Endometrium (tissue), 2 donors: ENCODE results near the gene ARF3.
"Not testable (repeated sequence)": the region's sequence is repeated elsewhere in the genome, so short reads cannot be mapped to it uniquely, and the experiment has no call there.

ENCODE experiments used
- FAIRE-seq: peaks from 2 replicates; lab custom pipeline; 2012; peaks lifted over from hg19 to GRCh38; lab: Jason Lieb, UNC
- donor health status: control.
- donor health status: control.

Gene ARF3

GRCh38 chr12:48929551-48929950 lies 27.7 kb downstream of the ARF3 start:
- FAIRE-seq, result no peak

GRCh38 chr12:48927261-48927660 lies 30.0 kb downstream of the ARF3 start:
- FAIRE-seq, result no peak

GRCh38 chr12:48925304-48926011 lies 31.8 kb downstream of the ARF3 start, which contains the start of gene FKBP11:
Gene FKBP11, minus strand, starts transcription at chr12:48925492. Its CDS starts 64 bp downstream, at chr12:48925428.
- no peak for FAIRE-seq

DNA sequence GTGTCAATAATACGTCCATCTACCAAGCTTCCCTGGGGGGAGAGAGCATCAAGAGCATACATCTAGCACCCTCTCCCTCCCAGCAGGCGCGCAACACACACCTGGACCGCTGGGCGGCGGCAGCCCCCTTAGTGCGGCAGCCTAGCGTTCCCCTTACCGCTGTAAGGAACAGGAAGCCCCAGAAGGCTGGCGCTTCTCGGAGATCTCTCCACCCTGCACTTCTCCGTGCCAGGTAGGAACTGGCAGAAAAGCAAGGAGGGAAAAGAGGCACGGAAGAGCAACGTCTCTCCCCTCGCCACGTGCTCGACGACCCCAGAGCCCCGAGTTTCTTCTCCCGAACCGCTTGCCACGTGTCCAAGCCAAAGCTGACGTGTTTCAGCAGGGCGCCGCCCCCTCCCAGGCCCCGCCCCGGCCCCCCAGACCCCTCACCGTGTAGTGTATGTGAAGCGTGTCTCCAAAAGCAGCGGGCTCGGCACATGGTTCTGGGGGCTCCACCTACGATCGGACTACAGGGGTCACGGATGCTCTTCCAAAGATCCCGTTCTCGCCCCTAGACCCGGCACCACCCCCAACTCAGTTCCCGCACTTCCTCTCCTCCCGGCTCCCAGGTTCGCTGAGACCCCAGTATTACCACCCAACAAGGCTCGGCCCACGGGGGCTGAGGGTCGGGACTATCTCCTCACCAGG lies 32.5 kb downstream of the ARF3 start:
- FAIRE-seq, result no peak

DNA sequence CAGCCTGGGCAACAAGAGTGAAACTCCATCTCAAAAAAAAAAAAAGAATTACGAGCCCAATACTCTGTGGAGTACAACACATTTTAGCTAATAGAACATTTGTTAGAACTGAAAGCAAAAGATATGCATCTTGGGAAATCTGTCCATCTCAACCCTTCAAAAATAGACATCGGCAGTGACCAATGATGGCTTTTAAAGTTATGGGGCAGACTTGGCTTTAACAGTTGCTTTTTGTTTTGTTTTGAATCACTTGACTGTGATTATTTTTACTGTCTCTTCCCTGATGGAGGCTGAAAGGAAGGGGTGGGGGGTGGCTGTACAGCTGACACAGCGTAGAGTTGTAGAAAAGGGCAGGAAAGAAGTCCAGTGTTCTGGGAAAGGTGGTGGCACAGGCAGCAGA lies 34.2 kb downstream of the ARF3 start:
- FAIRE-seq, result no peak

DNA sequence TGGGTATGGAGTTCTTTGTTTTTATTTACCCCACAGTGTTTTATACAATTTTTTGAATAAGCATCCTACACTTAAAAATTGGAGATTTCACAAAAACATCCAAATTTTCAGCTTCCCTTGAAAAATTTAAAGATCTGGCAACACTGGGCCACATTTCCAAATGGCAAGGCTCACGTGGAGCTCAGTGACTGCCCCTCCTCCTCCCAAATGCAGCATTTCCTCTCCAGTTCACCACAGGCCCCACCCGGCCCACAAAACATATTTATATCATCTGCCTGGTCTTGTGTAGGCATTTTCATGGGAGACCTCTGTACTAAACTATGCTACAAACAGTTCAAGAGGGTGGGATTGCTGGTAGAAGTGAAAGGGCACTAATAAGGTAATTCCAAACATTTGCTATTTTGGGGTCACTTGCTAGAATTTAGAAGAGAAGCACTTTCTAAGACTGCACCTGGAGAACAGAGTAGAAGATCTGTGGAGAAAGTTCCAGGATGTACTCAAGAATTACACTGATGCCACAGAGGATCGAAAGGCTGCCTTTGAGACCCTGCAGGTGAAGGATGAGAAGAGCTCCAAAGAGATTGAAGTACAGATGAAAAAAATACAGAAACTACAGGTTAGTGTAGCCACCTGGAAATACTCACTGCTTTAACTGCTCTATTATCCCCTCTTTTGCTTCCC lies 39.3 kb downstream of the ARF3 start:
- FAIRE-seq, result no peak

DNA sequence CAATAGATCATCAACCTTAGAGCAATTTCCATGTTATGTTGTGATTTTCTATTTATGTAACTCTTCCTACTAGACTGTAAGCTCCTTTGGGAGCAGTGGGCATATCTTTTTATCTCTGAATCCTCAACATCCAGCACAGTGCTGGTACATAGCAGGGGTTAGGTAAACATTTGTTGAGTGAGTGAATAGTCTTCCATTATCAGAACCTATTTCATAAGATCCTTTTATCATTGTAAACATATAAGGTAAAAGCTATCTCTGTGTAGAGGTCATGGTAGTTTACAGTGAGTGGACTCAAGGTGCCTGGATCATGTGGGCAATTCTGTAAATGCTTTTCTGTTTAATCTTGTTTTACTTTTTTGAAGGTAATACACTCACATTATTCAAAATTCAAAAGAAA lies 47.1 kb downstream of the ARF3 start:
- no peak for FAIRE-seq

GRCh38 chr12:48909698-48910097 lies 47.6 kb downstream of the ARF3 start:
- FAIRE-seq, result not testable (repeated sequence)

- FAIRE-seq, result no peak
Measured at GRCh38 chr12:48907245-48907644, 50.0 kb downstream of the ARF3 start.

- FAIRE-seq, result no peak
Measured at GRCh38 chr12:48903982-48904411, 53.3 kb downstream of the ARF3 start.

DNA sequence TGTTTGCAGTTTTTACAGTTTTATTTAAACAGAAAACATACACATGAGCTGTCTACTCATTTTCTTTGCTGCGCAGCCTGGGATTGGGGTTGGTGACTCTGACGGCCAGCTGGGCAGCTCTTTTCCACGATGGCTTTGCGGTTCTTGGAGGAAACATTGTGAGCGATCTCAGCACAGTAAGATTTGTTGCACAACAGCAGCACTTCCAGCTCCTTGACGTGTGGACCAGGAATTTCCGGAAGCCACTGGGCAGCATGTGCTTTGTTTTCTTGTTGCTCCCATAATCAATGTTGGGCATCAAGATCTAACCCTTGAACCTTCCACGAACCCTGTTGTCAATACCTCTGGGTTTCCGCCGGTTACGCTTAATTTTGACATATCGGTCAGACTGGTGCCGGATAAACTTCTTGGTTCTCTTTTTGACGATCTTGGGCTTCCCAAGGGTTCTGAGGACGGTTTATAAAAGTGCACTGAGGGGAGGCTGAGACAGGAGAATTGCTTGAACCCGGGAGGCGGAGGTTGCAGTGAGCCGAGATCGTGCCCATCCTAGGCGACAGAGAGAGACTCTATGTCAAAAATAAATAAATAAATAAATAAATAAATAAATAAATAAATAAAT lies 53.8 kb downstream of the ARF3 start:
- FAIRE-seq, result no peak

GRCh38 chr12:48901278-48901677 lies 56.0 kb downstream of the ARF3 start:
- no peak for FAIRE-seq

DNA sequence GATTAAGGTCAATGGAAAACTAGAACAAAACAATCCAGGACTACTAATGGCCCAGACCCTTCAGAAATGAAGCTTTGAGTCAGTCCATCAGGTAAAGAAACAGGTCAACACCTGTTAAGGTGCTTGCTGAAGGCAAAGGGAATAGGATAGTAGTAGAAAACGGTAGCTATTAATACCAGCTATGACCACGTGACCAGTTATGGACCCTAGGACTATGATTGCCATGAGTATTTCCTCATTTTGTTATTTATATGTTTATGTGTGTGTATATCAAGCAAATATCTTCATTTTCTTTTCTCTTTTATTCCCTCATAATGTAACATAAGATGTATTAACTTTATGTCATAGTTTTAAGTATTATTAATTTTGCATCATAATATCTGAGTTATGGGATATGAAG lies 57.6 kb downstream of the ARF3 start:
- no peak for FAIRE-seq

- no peak for FAIRE-seq
Measured at GRCh38 chr12:48894271-48894670, 63.0 kb downstream of the ARF3 start.

- FAIRE-seq, result no peak
Measured at GRCh38 chr12:48890657-48891418, 66.4 kb downstream of the ARF3 start.

GRCh38 chr12:48889679-48890078 lies 67.6 kb downstream of the ARF3 start:
- no peak for FAIRE-seq
